LoVo (cell line): Measurements from ENCODE around the gene PREB.
"Not testable (repeated sequence)": the region's sequence is repeated elsewhere in the genome, so short reads cannot be mapped to it uniquely, and the experiment has no call there.

Experiments used
- DNase-seq: peaks from one replicate; pipeline ENCODE4 v3.0.0-alpha.2; 2016; ENCODE audit warnings: low spot score

Gene PREB, protein sequence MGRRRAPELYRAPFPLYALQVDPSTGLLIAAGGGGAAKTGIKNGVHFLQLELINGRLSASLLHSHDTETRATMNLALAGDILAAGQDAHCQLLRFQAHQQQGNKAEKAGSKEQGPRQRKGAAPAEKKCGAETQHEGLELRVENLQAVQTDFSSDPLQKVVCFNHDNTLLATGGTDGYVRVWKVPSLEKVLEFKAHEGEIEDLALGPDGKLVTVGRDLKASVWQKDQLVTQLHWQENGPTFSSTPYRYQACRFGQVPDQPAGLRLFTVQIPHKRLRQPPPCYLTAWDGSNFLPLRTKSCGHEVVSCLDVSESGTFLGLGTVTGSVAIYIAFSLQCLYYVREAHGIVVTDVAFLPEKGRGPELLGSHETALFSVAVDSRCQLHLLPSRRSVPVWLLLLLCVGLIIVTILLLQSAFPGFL

DNA sequence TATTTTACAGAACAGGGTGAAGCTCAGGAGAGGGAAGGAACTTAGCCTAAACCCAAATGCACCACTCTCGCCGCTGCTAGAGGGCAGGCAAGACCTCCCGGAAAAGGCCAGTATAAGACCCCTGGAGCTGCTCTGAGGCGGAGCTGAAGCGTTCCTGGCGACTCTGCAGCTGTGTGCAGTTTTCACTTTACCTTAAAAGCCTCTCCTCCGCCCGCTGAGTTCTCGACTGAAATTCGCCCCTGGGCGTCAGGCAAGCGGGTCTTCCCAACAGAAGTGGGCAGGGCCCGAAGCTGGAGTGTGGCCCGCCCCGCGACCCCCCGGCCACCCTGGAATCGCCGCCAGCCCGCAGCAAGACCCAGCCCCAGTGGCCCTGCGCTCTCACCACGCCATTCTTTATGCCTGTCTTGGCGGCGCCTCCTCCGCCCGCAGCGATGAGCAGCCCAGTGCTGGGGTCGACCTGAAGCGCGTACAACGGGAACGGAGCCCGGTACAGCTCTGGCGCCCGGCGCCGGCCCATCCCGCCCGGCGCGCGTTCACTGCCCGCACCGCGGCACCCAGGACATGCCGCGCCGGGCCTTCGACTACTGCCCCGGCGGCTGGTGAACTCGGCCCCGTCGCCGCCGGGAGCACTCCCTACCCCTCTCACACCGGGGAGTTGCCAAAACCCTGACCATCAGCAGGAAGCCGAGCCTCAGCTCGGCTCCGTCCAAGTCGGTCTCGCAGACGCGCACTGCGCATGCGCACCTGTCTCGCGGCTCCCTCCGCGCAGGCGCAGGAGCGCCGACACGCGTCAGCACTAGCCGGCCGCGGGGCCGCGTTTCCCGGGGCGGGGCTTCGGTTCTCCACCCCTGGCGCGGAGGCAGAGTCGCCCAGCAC lies at the start of gene PREB:
Gene PREB, minus strand, starts transcription at position 732 of the 876 bp plus-strand sequence. Its CDS starts 215 bp downstream, at position 517.
- DNase-seq, result peak; percentile 99

DNA sequence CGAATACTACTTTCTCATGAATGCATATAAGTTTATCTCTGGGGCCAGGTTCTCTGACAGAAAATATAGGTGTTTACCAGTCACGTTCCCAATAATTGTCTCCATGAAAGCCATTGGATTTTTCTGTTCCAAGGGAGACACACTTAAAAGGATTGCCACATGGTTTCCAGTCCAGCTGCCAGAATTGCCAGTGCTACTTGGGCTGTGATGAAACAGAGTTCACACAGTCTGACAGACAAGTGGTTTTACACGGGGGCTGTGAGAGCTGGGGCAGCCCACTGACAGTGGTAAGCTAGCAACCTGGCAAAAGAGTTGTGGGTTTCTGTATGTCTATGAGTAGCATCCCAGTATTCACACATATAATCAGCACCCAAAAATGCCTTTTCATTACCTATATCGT lies 49.7 kb upstream of the PREB start:
- DNase-seq, result no peak

GRCh38 chr2:27182346-27182745 lies 47.9 kb upstream of the PREB start:
- no peak for DNase-seq

GRCh38 chr2:27179344-27180000 lies 45.0 kb upstream of the PREB start:
- no peak for DNase-seq

- DNase-seq, result no peak
These were observed 44.0 kb upstream of the PREB start for GRCh38 chr2:27178469-27178868.

DNA sequence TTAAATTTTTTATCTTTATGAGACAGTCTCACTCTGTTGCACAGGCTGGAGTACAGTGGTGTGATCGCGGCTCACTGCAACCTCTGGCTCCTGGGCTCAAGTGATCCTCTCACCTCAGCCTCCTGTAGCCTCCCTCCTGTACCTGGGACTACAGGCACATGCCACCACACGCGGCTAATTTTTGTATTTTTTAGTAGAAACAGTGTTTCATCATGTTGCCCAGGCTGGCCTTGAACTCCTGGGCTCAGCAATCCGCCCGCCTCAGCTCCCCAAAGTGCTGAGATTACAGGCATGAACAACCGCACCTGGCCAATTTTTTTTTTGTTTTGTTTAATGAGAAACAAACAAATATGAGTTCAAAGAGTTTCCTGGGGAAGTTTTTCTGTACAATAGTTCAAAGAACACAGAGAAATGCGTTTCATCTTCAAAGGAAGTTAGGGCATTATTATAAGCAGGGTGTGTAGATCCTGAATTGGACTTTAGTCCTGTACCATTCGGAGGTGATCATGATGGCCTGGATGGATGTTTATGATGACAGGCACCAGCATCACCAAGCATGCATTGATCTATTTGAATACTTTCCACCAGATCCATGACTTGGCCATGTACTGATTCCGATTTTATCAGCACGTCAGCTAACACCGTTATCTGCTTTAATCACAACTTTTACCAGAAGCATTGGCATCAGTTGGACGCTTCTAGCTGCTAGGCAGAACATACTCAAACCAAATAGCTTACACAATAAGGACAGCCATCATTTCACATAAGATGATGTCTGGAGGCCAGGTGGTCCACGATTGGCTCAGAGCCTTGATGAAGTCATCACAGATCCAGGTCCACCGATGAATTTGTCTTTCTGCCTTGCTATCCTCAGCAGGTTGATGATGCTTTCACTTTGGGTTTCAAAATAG lies 43.3 kb upstream of the PREB start:
- no peak for DNase-seq

DNA sequence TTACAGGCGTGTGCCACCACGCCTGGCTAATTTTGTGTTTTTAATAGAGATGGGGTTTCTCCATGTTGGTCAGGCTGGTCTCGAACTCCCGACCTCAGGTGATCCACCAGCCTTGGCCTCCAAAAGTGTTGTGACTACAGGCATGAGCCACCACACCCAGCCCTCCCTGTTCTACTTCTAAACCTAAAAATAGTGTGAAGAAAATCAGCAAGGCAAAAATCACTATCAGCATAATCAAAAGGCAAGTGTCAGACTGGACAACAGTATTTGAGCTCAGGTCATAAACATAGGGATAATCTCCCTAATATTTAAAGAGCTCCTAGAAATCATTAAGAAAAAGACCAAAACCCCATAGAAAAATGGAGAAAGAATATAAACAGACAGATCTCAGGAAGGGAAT lies 41.3 kb upstream of the PREB start:
- DNase-seq, result not testable (repeated sequence)

DNA sequence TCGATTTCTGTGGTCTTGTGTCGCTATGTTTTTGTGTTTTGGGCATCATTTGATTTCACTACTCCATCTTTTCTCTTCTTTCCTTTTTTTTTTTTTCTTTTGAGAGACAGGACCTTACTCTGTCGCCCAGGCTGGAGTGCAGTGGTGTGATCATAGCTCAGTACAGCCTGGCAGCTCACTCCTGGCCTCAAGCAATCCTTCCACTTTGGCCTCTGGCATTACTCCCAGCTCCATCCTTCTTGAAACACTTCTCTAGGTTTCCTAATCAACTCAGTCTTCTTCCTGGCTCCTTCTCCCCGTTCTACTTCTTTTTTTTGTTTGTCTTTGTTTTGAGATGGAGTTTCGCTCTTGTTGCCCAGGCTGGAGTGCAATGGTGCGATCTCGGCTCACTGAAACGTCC lies 40.9 kb upstream of the PREB start:
- DNase-seq, result no peak

DNA sequence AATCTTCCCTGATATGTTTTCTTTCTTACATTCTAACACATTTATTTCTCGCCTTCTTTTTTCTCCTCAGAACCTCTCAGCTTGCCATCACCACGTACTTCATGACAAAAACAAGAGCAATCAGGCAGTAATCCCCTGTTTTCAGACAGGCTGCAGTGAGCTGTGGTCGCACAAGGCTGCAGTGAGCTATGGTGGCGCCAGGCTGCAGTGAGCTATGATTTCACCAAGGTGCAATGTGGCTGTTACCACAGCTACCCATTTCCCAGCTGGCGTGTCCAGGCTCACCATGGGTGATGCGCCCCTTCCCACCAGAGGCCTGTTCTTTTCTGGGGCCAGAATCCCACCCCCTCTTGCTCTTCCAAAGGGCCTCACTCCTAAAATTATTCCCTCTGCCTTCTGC lies 40.2 kb upstream of the PREB start:
- no peak for DNase-seq

DNA sequence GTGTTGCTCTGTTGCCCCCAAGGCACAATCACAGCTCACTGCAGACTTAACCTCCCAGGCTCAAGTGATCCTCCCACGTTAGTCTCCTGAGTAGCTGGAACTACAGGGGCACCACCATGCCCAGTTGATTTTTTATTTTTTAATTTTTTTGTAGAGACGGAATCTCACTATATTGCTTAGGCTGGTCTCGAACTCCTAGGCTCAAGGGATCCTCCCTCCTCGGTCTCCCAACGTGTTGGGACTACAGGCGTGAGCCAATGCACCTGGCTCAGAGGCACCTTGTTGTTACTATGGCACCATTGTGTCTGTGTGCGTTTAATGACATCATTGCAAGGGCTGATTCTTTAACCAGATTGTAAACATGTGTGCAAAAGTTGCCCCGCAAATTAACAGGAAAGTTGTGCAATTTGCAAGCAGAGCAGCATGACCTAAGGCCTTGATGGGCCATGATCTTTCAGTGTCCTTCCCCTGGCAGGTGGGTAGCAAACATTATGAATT lies 37.0 kb upstream of the PREB start:
- no peak for DNase-seq

GRCh38 chr2:27170581-27171337 lies 36.3 kb upstream of the PREB start:
- no peak for DNase-seq

GRCh38 chr2:27164960-27165763 lies 30.7 kb upstream of the PREB start:
- DNase-seq, result no peak

DNA sequence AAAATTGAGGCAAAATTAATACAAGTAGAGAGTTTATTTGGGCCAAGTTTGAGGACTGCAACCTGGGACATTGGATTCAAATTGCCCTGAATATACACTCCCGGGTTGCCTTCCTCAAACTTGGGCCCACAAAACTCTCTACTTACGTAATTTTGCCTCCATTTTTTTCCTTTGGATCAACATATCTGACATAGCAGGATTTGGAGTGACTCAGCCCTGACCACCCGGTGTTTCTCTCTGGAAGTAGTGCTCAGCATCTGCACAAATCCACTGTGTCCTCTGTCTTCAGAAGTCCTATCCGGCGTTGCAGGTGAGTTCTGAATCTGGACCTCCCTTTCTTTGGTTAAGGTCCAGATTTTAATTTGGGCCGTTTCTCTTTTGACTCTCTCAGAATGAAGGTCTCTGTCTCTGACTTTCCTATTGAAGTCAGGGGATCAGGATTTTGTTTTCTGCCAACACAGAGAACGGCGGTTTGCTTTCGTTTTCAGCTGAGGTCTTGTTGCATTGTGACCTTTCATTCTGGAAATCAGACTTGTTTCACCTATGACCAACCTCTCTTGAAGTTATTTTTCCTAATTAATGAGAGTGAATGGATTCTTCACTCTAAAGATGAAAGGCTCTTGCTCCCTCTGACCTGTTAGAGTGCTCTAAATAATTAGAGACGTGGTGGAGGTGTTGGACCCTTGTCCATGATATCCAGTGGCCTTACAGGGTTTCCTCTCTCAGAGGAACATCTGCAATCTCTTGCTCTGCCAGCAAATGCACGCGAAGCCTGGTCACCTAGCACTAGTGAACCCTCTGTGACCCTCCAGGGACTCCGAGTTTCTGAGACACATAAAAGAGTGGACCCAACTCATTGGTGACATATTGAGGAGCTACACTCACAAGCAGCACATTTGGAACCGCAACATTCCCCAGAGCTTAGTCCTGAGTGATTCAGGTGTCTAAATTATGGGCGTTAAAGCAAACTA lies 28.0 kb upstream of the PREB start:
- peak; percentile 60 for DNase-seq

- DNase-seq, result no peak
These were observed 25.8 kb upstream of the PREB start for GRCh38 chr2:27160191-27160590.

DNA sequence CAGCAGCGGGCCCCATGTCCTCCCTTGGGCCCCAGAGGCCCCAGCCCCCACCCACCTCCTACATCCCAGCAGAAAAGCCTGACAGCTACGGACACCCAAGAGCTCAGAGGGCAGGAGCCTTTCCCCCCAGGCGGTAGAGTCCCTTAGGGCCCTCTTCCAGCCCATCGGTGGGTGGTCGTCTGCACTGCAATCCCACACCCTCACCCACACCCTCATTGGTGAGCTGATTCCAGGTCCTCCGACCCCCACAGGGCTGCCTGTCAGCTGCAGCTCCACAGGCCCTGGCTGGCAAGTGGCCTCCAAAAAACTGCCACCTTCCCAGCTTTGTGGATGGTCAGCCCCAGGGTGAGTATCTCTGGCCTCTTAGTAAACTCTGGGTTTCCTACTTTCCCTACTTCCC lies 24.8 kb upstream of the PREB start:
- no peak for DNase-seq

GRCh38 chr2:27158468-27158867 lies 24.0 kb upstream of the PREB start:
- no peak for DNase-seq

GRCh38 chr2:27155069-27155520 lies 20.7 kb upstream of the PREB start:
- DNase-seq, result no peak

DNA sequence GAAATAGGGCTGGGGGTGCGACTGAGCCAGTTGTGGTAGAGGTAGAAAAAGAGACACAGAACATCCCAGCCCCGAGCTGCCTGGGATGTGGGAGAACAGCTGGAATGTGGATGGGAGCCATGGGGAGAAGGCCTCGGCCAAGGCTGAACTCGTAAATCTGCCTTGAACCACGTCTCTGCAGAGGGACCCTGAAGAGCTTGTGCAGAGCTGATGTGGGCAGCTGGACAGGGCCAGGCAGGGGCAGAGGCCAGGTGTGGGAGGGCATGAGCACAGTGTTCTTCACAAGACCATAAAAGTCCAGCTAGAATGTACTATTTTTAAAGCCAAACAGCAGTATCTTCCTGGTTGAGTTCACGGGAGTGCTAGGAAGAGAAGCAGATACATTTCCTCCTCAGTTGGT lies 20.1 kb upstream of the PREB start:
- DNase-seq, result no peak
